T follicular helper cell (primary cell): ENCODE results near the gene CDCA5.

Experiments used
- DNase-seq: peaks from one replicate; pipeline ENCODE4 v3.0.0-alpha.2; 2020; ENCODE audit warnings: low read depth

The CDCA5 gene

GRCh38 chr11:65107751-65108468 lies 24.1 kb upstream of the CDCA5 start:
- DNase-seq = no peak

GRCh38 chr11:65107078-65107477 lies 23.2 kb upstream of the CDCA5 start:
- DNase-seq = no peak

- DNase-seq = no peak
These were observed 20.8 kb upstream of the CDCA5 start for GRCh38 chr11:65104628-65105027.

GRCh38 chr11:65103476-65103875 lies 19.6 kb upstream of the CDCA5 start:
- no peak for DNase-seq

- no peak for DNase-seq
These were observed 18.6 kb upstream of the CDCA5 start for GRCh38 chr11:65102142-65103095.

GRCh38 chr11:65100674-65101350 lies 17.0 kb upstream of the CDCA5 start:
- no peak for DNase-seq

- no peak for DNase-seq
These were observed 13.1 kb upstream of the CDCA5 start for GRCh38 chr11:65096926-65097325.

GRCh38 chr11:65095974-65096806 lies 12.3 kb upstream of the CDCA5 start, which contains the start of gene VPS51:
Gene VPS51, plus strand, starts transcription at chr11:65096214. Its CDS starts 37 bp downstream, at chr11:65096251.
- peak; percentile 80 for DNase-seq

- DNase-seq = no peak
These were observed 11.6 kb upstream of the CDCA5 start for GRCh38 chr11:65095427-65095826.

- DNase-seq = no peak
These were observed 6.8 kb upstream of the CDCA5 start for GRCh38 chr11:65090628-65091027.

GRCh38 chr11:65089621-65090020 lies 5.8 kb upstream of the CDCA5 start:
- DNase-seq = no peak

- no peak for DNase-seq
These were observed 4.0 kb upstream of the CDCA5 start for GRCh38 chr11:65087827-65088226.

GRCh38 chr11:65087216-65087615 lies 3.4 kb upstream of the CDCA5 start:
- DNase-seq = no peak

- no peak for DNase-seq
These were observed 3.0 kb upstream of the CDCA5 start for GRCh38 chr11:65086809-65087208.

- DNase-seq = no peak
These were observed 1.6 kb upstream of the CDCA5 start for GRCh38 chr11:65085446-65085845.

- no peak for DNase-seq
These were observed 947 bp upstream of the CDCA5 start for GRCh38 chr11:65084598-65085375.

GRCh38 chr11:65083134-65083833 lies 556 bp downstream of the CDCA5 start:
- DNase-seq = no peak

GRCh38 chr11:65078786-65079342 lies 5.0 kb downstream of the CDCA5 start:
- no peak for DNase-seq

- DNase-seq = peak; percentile 61
These were observed 5.7 kb downstream of the CDCA5 start for GRCh38 chr11:65078151-65078550.

GRCh38 chr11:65077451-65077850 lies 6.4 kb downstream of the CDCA5 start:
- DNase-seq = no peak
